Trophoblast cell (in vitro differentiated cells and primary cell): ENCODE results near the gene MS4A12.

Experiments
- DNase-seq, 2 donors: peaks; one replicate each; pipeline ENCODE4 v3.0.0-alpha.2; 2016
- H2AFZ ChIP-seq: 2 replicates; pipeline ENCODE4 v1.6.1; 2013; ENCODE audit warnings: low read length, moderate library complexity, mild to moderate bottlenecking; ENCODE audit not compliant: insufficient read depth, poor library complexity
- H2AK5ac ChIP-seq: 2 replicates; pipeline ENCODE4 v1.6.1; 2013; ENCODE audit warnings: mild to moderate bottlenecking, low read length
- H2BK120ac ChIP-seq: 2 replicates; pipeline ENCODE4 v1.6.1; 2013; ENCODE audit warnings: low read length, mild to moderate bottlenecking, moderate library complexity; ENCODE audit not compliant: insufficient read depth, poor library complexity
- H2BK12ac ChIP-seq: 2 replicates; pipeline ENCODE4 v1.6.1; 2013; ENCODE audit warnings: mild to moderate bottlenecking, low read length, moderate library complexity
- H2BK5ac ChIP-seq: 2 replicates; pipeline ENCODE4 v1.6.1; 2013; ENCODE audit warnings: low read length, low read depth, moderate library complexity, mild to moderate bottlenecking; ENCODE audit not compliant: poor library complexity
- H3K14ac ChIP-seq: 2 replicates; pipeline ENCODE4 v1.6.1; 2013; ENCODE audit warnings: mild to moderate bottlenecking, low read length
- H3K18ac ChIP-seq: 2 replicates; pipeline ENCODE4 v1.6.1; 2013; ENCODE audit warnings: mild to moderate bottlenecking, low read length
- H3K23ac ChIP-seq: 2 replicates; pipeline ENCODE4 v1.6.1; 2013; ENCODE audit warnings: low read length
- H3K27ac ChIP-seq: 2 replicates; pipeline ENCODE4 v1.5.1; 2013; ENCODE audit warnings: low read depth, mild to moderate bottlenecking, inconsistent platforms, low read length, moderate library complexity
- H3K27me3 ChIP-seq: 2 replicates; pipeline ENCODE4 v1.6.1; 2013; ENCODE audit warnings: inconsistent platforms, mild to moderate bottlenecking, low read length, moderate library complexity; ENCODE audit not compliant: insufficient read depth
- H3K36me3 ChIP-seq, 2 experiments: 1 replicate in 1 of 2; 2 replicates in 1 of 2; pipeline ENCODE4 v1.6.1; 2013; ENCODE audit warnings: low read length in 2 of 2, mild to moderate bottlenecking in 2 of 2, moderate library complexity in 1 of 2; ENCODE audit not compliant: insufficient read depth in 2 of 2, control insufficient read depth in 1 of 2
- H3K4ac ChIP-seq: 2 replicates; pipeline ENCODE4 v1.6.1; 2013; ENCODE audit warnings: low read depth, mild to moderate bottlenecking, low read length, moderate library complexity
- H3K4me1 ChIP-seq, 2 experiments: 1 replicate in 1 of 2; 2 replicates in 1 of 2; pipeline ENCODE4 v1.6.1; 2013; ENCODE audit warnings: low read length in 2 of 2, mild to moderate bottlenecking in 2 of 2, moderate library complexity in 1 of 2; ENCODE audit not compliant: insufficient read depth in 2 of 2, control insufficient read depth in 1 of 2
- H3K4me2 ChIP-seq: 2 replicates; pipeline ENCODE4 v1.6.1; 2013; ENCODE audit warnings: inconsistent platforms, mild to moderate bottlenecking, low read length, moderate library complexity
- H3K4me3 ChIP-seq: 2 replicates; pipeline ENCODE4 v1.5.1; 2013; ENCODE audit warnings: mild to moderate bottlenecking, low read depth, low read length, inconsistent platforms
- H3K79me1 ChIP-seq: one replicate; pipeline ENCODE4 v1.6.1; 2013; ENCODE audit warnings: low read length
- H3K79me2 ChIP-seq: 2 replicates; pipeline ENCODE4 v1.6.1; 2013; ENCODE audit warnings: low read length, mild to moderate bottlenecking; ENCODE audit not compliant: control insufficient read depth, insufficient read depth, poor library complexity
- H3K9ac ChIP-seq: 2 replicates; pipeline ENCODE4 v1.6.1; 2013; ENCODE audit warnings: mild to moderate bottlenecking, low read length
- H3K9me3 ChIP-seq: 2 replicates; pipeline ENCODE4 v1.6.1; 2013; ENCODE audit warnings: low read depth, mild to moderate bottlenecking, control low read depth, inconsistent platforms, low read length; ENCODE audit not compliant: insufficient read depth
- H4K12ac ChIP-seq: 2 replicates; pipeline ENCODE4 v1.6.1; 2013; ENCODE audit warnings: low read depth, mild to moderate bottlenecking, low read length, moderate library complexity
- H4K8ac ChIP-seq: 2 replicates; pipeline ENCODE4 v1.6.1; 2013; ENCODE audit warnings: low read depth, mild to moderate bottlenecking, low read length, moderate library complexity
- H4K91ac ChIP-seq: one replicate; pipeline ENCODE4 v1.6.1; 2013; ENCODE audit warnings: low read depth, mild to moderate bottlenecking, low read length, moderate library complexity
- WGBS: extraction: QIAGEN DNeasy Blood & Tissue Kit; methylation state at CpG from one replicate; pipeline ENCODE4 v1.1.7; 2013; ENCODE audit warnings: missing lambda C conversion rate; ENCODE audit not compliant: insufficient read length, insufficient coverage; ENCODE audit errors: extremely low coverage; 5-methylcytosine and 5-hydroxymethylcytosine counted together

Gene MS4A12

DNA sequence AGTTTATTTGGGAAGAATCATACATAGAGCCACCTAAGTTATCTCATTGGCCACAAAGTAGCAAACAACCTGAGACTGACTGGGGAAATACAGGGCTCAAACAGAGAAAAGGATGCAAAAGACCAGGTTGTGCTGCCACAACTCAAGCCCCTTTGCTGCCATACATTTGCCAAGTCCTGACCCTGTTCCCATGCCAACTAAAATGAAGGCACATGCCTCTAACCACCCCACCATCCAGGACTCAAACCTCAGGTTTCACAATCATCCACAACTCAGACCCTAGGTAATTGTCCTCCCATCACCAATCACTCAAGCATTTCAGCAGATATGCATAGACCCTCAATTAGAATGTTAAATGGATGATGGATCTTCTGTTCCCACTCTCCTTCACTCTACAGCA lies 38.4 kb upstream of the MS4A12 start:
- Histone ChIP-seq H2BK12ac (no peak overlapping the region), H3K4me2 (no peak overlapping the region), H3K9ac (no peak overlapping the region), H3K4me1 (no peaks in the 10 kb centered on the region), H3K79me1 (no peaks in the 10 kb centered on the region), H3K36me3 (no peaks in the 10 kb centered on the region), H2AFZ (no peak overlapping the region), H2AK5ac (no peak overlapping the region), H2BK5ac (no peak overlapping the region), H3K79me2 (no peaks in the 10 kb centered on the region), H3K14ac (no peak overlapping the region), H3K23ac (no peak overlapping the region), H4K8ac (no peak overlapping the region), H4K91ac (no peak overlapping the region), H4K12ac (no peak overlapping the region), H3K4me3 (no peak overlapping the region), H3K18ac (no peak overlapping the region), H3K27ac (no peak overlapping the region), H3K9me3 (no peaks in the 10 kb centered on the region), H3K27me3 (no peaks in the 10 kb centered on the region), H2BK120ac (no peak overlapping the region), H3K4ac (no peak overlapping the region)
- no peak for DNase-seq

DNA sequence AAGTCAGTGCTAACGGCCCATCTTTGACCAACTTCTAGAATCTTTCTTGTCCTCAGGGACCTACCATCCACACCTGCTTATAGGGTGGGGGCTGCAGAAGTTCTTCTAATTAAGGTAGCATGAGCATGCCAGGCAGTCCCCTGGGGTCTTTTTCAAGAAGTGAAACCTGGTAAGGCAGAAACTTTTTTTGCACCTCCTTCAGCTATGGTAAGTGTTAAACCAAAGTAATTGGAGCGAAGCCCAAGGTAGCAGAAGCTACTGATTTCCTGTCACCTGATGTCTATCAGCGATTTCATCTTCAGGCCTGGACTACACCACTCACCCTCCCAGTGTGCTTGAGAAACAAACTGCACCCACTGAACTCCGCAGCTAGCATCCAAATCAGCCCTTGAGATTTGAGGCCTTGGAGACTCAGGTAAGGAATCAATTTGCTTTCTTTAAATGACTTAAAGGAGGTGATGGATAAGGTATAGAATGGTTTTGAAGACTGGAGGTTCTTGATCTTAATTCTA lies 37.0 kb upstream of the MS4A12 start, which contains the start of gene MS4A1:
Gene MS4A1 (plus strand): TSS at position 317 of the 512 bp plus-strand sequence. CDS start 6,528 bp downstream, outside the sequence.
- H3K4me3 ChIP-seq: no peak within 1 kb of the TSS
- no peak within 1 kb of the TSS for H4K12ac ChIP-seq
- no peaks in the 10 kb centered on the region for H3K79me1 ChIP-seq
- no peak for DNase-seq
- no peak within 1 kb of the TSS for H2BK5ac ChIP-seq
- H3K27me3 ChIP-seq: no peaks in the 10 kb centered on the region
- H3K4me2 ChIP-seq: no peak within 1 kb of the TSS
- H3K14ac ChIP-seq: no peak within 1 kb of the TSS
- no peak within 1 kb of the TSS for H2BK120ac ChIP-seq
- WGBS: no CpG with 5 or more reads among the region's 4 CpGs
- H3K79me2 ChIP-seq: no peaks in the 10 kb centered on the region
- no peak within 1 kb of the TSS for H3K23ac ChIP-seq
- no peak within 1 kb of the TSS for H3K4ac ChIP-seq
- H3K27ac ChIP-seq: no peak within 1 kb of the TSS
- no peak within 1 kb of the TSS for H4K8ac ChIP-seq
- no peak within 1 kb of the TSS for H4K91ac ChIP-seq
- no peak within 1 kb of the TSS for H2AK5ac ChIP-seq
- no peaks in the 10 kb centered on the region for H3K9me3 ChIP-seq
- H3K4me1 ChIP-seq: no peaks in the 10 kb centered on the region
- no peak within 1 kb of the TSS for H2BK12ac ChIP-seq
- H2AFZ ChIP-seq: no peak within 1 kb of the TSS
- no peaks in the 10 kb centered on the region for H3K36me3 ChIP-seq
- H3K18ac ChIP-seq: no peak within 1 kb of the TSS
- no peak within 1 kb of the TSS for H3K9ac ChIP-seq

- Histone ChIP-seq H3K4me3 (no peak overlapping the region), H3K14ac (no peak overlapping the region), H2BK5ac (no peak overlapping the region), H3K4me2 (no peak overlapping the region), H4K8ac (no peak overlapping the region), H3K18ac (no peak overlapping the region), H3K23ac (no peak overlapping the region), H3K9me3 (no peaks in the 10 kb centered on the region), H3K79me2 (no peaks in the 10 kb centered on the region), H3K27me3 (no peaks in the 10 kb centered on the region), H3K4ac (no peak overlapping the region), H2AK5ac (no peak overlapping the region), H3K9ac (no peak overlapping the region), H3K27ac (no peak overlapping the region), H4K12ac (no peak overlapping the region), H3K36me3 (no peaks in the 10 kb centered on the region), H2AFZ (no peak overlapping the region), H4K91ac (no peak overlapping the region), H3K4me1 (no peaks in the 10 kb centered on the region), H2BK12ac (no peak overlapping the region), H2BK120ac (no peak overlapping the region), H3K79me1 (no peaks in the 10 kb centered on the region)
- no CpG with 5 or more reads among the region's 3 CpGs for WGBS
- no peak for DNase-seq
Measured at GRCh38 chr11:60457576-60457975, 35.0 kb upstream of the MS4A12 start.

DNA sequence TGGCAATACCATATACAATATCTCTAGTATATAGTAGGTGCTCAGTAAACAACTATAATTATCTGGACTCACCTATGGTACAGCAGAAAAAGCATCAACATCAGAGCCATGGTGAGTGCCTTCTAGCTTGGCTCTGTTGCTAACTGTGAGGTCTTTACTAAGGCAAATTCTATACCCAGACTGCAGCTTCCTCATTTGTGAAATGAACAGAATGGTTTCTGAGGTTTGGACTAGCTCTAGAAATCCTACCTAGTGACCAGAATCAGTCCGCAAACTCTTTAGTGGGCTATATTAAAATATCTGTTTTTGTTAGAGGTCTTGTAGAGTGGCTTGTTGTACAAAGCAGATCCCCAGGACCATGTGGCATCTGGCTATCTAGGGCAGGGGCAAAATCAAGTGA lies 33.2 kb upstream of the MS4A12 start:
- Histone ChIP-seq H2AK5ac (no peak overlapping the region), H4K8ac (no peak overlapping the region), H3K4me1 (no peaks in the 10 kb centered on the region), H3K14ac (no peak overlapping the region), H3K18ac (no peak overlapping the region), H2AFZ (no peak overlapping the region), H3K4me2 (no peak overlapping the region), H3K23ac (no peak overlapping the region), H2BK120ac (no peak overlapping the region), H3K4me3 (no peak overlapping the region), H3K27me3 (no peaks in the 10 kb centered on the region), H3K27ac (no peak overlapping the region), H2BK12ac (no peak overlapping the region), H3K9me3 (no peaks in the 10 kb centered on the region), H3K4ac (no peak overlapping the region), H3K79me1 (no peaks in the 10 kb centered on the region), H3K9ac (no peak overlapping the region), H4K12ac (no peak overlapping the region), H3K36me3 (no peaks in the 10 kb centered on the region), H3K79me2 (no peaks in the 10 kb centered on the region), H4K91ac (no peak overlapping the region), H2BK5ac (no peak overlapping the region)
- no peak for DNase-seq
- WGBS: no CpG with 5 or more reads among the region's 1 CpG
